Testis (tissue), 3 donors: Measurements from ENCODE around the gene TACC2. TPM values are rescaled to one million over a fixed set of nuclear protein-coding genes. Genes with fewer than 3 reads are reported as not detected.

ENCODE experiments used
- DNase-seq: peaks from one replicate; pipeline ENCODE4 v3.0.0-alpha.2; 2019
- H3K27ac ChIP-seq, 2 donors: fragments of 200-600 bp; sonication (generic); one replicate each; pipeline ENCODE4 v1.5.1; 2019
- H3K27me3 ChIP-seq: fragments of 200-600 bp; sonication (generic); one replicate; pipeline ENCODE4 v1.5.1; 2019
- H3K36me3 ChIP-seq: fragments of 200-600 bp; sonication (generic); one replicate; pipeline ENCODE4 v1.5.1; 2017; ENCODE audit warnings: low read depth; ENCODE audit errors: missing control alignments
- H3K4me1 ChIP-seq: fragments of 200-600 bp; sonication (generic); one replicate; pipeline ENCODE4 v1.5.1; 2019
- H3K4me3 ChIP-seq, 2 donors: fragments of 200-600 bp; sonication (generic); one replicate each; pipeline ENCODE4 v1.5.1; 2017 to 2019
- H3K9me3 ChIP-seq: fragments of 200-600 bp; sonication (generic); one replicate; pipeline ENCODE4 v1.5.1; 2017
- POLR2A ChIP-seq: fragments of 450-650 bp; IDR thresholded peaks from one replicate; pipeline ENCODE4 v1.6.1; 2017; ENCODE audit warnings: antibody characterized with exemption, mild to moderate bottlenecking, moderate library complexity
- WGBS, 2 donors: methylation state at CpG; one replicate each; pipeline ENCODE4 v1.1.5; 2018; 5-methylcytosine and 5-hydroxymethylcytosine counted together
- intact Hi-C: fragments of 100-400 bp; cut with DNase I; formaldehyde crosslinking; loops from one replicate; pipeline ENCODE4 v1.15.1; 2023; ENCODE audit warnings: low total_unique reads
- polyA plus RNA-seq: library from polyadenylated mRNA; stranded (reverse); fragments of 350-450 nt; fragmentation: Illumina TruSeq; extraction: RNeasy Lipid Tissue Mini Kit (QIAGEN cat#74804); gene quantifications from one replicate; pipeline ENCODE4 v1.2.3, GENCODE V29; 2014; ENCODE audit warnings: low read depth, low replicate concordance; ENCODE audit not compliant: insufficient read depth
- small RNA-seq, 2 donors: library from RNA; depleted of rRNA; stranded (forward); fragments of <200 nt; gene quantifications; one replicate each; pipeline ENCODE3, GENCODE V24; 2016
- total RNA-seq, 2 donors: library from RNA; depleted of rRNA; stranded (reverse); fragments of >200 nt; gene quantifications; one replicate each; pipeline ENCODE4 v1.2.3, GENCODE V29; 2016
- TF ChIP-seq, protein P1 (sequence below), 3 experiments: fragments of 450-650 bp in 2 of 3; fragments of 200-600 bp in 1 of 3; sonication (generic) in 1 of 3; IDR thresholded peaks; one replicate each; pipeline ENCODE4 v1.5.1; 2016 to 2019; ENCODE audit warnings: antibody characterized with exemption in 3 of 3, mild to moderate bottlenecking in 2 of 3, moderate library complexity in 1 of 3

TACC2 gene
- total and polyA plus RNA-seq, 3 donors from 2014 or later: 18.0 to 24.2 (median 21.3) TPM

DNA sequence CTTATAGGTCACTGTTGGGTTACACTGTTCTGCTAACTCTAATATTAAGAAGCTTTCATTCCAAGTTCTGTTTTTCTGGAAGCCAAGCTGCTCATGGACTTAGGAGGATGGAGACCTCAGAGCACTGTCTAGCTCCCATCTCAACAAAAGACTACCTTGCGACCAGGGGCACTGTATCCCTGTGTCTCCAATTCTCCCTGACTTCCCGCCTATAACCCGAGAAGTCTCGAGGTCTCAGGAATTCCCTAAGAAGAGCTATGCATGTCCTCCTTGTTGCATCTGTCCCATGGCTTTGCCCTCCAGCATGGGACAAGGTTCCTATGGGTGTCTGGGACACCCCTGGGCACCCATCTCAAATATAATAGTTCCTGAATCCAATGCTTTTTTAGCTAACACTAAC is 313.4 kb downstream of the TACC2 start:
- Histone ChIP-seq H3K36me3 (no peaks in the 10 kb centered on the region), H3K27ac (no peak overlapping the region), H3K4me1 (no peaks in the 10 kb centered on the region), H3K4me3 (no peak overlapping the region), H3K9me3 (no peaks in the 10 kb centered on the region), H3K27me3 (no peaks in the 10 kb centered on the region)
- TF ChIP-seq POLR2A: no peak
- TF ChIP-seq, protein P1, sequence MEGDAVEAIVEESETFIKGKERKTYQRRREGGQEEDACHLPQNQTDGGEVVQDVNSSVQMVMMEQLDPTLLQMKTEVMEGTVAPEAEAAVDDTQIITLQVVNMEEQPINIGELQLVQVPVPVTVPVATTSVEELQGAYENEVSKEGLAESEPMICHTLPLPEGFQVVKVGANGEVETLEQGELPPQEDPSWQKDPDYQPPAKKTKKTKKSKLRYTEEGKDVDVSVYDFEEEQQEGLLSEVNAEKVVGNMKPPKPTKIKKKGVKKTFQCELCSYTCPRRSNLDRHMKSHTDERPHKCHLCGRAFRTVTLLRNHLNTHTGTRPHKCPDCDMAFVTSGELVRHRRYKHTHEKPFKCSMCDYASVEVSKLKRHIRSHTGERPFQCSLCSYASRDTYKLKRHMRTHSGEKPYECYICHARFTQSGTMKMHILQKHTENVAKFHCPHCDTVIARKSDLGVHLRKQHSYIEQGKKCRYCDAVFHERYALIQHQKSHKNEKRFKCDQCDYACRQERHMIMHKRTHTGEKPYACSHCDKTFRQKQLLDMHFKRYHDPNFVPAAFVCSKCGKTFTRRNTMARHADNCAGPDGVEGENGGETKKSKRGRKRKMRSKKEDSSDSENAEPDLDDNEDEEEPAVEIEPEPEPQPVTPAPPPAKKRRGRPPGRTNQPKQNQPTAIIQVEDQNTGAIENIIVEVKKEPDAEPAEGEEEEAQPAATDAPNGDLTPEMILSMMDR (IDR thresholded peaks at IDR 0.05): no peak
- 92 to 95% methylated on average over 4 of the region's 4 CpGs for WGBS, 2 donors
- no peak for DNase-seq
- intact Hi-C loops: no loop called here

DNA sequence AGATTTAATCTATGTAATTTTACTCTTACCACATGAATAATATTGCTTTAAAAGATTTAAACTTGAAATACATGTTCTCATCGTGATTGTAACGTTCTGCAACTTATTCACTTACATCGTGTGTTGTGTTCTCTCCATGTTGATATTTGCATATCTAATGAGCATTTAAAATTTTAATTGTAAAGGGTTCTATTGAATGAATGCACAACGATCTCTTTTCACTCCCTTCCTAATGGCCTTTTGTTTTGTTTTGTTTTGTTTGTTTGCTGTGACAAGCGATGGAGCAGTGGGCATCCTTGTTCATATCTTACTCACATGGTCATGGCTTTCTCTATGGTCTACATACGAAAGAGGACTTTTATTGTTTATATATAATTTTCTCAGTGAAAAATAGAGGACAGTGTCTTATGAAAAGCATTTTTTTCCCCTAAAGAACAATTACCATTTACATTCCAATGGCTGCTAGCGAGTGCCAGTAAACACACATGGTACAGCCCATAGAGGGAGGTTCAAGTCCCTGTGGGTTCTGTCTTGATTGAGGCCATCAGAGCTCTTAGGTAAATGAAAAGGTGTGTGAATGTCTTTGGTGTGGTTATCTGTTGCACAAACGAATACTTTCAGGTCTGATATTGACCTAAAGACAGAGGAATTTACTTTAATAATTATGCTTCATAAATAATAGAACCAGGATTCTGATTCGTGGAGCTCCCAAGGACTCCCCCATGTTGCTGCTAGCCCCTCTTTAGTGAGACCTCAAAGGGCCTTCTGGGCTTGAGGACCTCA is 314.5 kb downstream of the TACC2 start:
- DNase-seq: no peak
- no peak overlapping the region for H3K27ac ChIP-seq
- TF ChIP-seq, protein P1 (IDR thresholded peaks at IDR 0.05): no peak
- no peak for TF ChIP-seq POLR2A
- H3K27me3 ChIP-seq: no peaks in the 10 kb centered on the region
- intact Hi-C loops: no loop called here
- H3K36me3 ChIP-seq: no peaks in the 10 kb centered on the region
- 85 to 87% methylated on average over 9 of the region's 9 CpGs for WGBS, 2 donors
- no peak overlapping the region for H3K4me3 ChIP-seq
- no peaks in the 10 kb centered on the region for H3K9me3 ChIP-seq
- peaks cover 3% of the 10 kb centered on the region for H3K4me1 ChIP-seq

Small RNA genes within 50 kb of the gene (small RNA-seq; reads per million reads assigned to genes)
- 0 reads per million in 2 donors for gene RF02219

Other genes with a start within 250 kb of the TACC2 start
- 10 to 100 TPM; 34.0 to 41.9 TPM for gene ATE1, start 61.1 kb upstream of the TACC2 start, total RNA-seq
- gene ATE1, start 61.1 kb upstream of the TACC2 start, polyA plus RNA-seq: 29.8 TPM
- 10 to 100 TPM; 31.0 to 33.7 TPM for gene NSMCE4A, start 13.9 kb upstream of the TACC2 start, total RNA-seq
- 15.6 TPM for gene NSMCE4A, start 13.9 kb upstream of the TACC2 start, polyA plus RNA-seq